Adrenal gland (tissue), 12 donors: ENCODE measurements around the gene CDC73. TPM values are rescaled to one million over a fixed set of nuclear protein-coding genes. Genes with fewer than 3 reads are reported as not detected.

Experiments used
- DNase-seq, 7 donors: peaks; one replicate each; pipeline ENCODE4 v3.0.0-alpha.2; 2019 to 2020
- H3K27ac ChIP-seq, 5 donors: fragments of 200-600 bp; sonication (generic) in 4 of 5; 1 replicate in 3 of 5; 2 replicates in 2 of 5; pipeline versions ENCODE4 v1.5.1 to v1.8.0; 2016 to 2020; ENCODE audit warnings: mild to moderate bottlenecking in 1 of 5
- H3K27me3 ChIP-seq: fragments of 200-600 bp; 2 replicates; pipeline ENCODE4 v1.8.0; 2021
- H3K36me3 ChIP-seq, 2 donors: fragments of 200-600 bp; replicated peaks in 1 of 2; 1 replicate in 1 of 2; 2 replicates in 1 of 2; pipeline versions ENCODE4 v1.5.1 to v1.8.0; 2018 to 2022
- H3K4me1 ChIP-seq, 2 donors: fragments of 200-600 bp; replicated peaks in 1 of 2; 1 replicate in 1 of 2; 2 replicates in 1 of 2; pipeline versions ENCODE4 v1.5.1 to v1.8.0; 2018 to 2021
- H3K4me3 ChIP-seq, 4 donors: fragments of 200-600 bp; sonication (generic) in 3 of 4; one replicate each; pipeline ENCODE4 v1.5.1; 2016 to 2018
- H3K9me3 ChIP-seq, 3 donors: fragments of 200-600 bp; sonication (generic) in 1 of 3; replicated peaks in 1 of 3; 1 replicate in 2 of 3; 2 replicates in 1 of 3; pipeline versions ENCODE4 v1.5.1 to v1.8.0; 2016 to 2021
- CTCF ChIP-seq, 6 experiments: fragments of 450-650 bp in 4 of 6; fragments of 200-600 bp in 2 of 6; sonication (generic) in 1 of 6; IDR thresholded peaks; 1 replicate in 5 of 6; 2 replicates in 1 of 6; pipeline versions ENCODE4 v1.5.1 to v1.8.0; 2016 to 2021; ENCODE audit warnings: antibody characterized with exemption in 6 of 6, mild to moderate bottlenecking in 2 of 6, moderate library complexity in 1 of 6
- POLR2A ChIP-seq, 2 donors: fragments of 450-650 bp; IDR thresholded peaks; one replicate each; pipeline ENCODE4 v1.6.1; 2017; ENCODE audit warnings: antibody characterized with exemption in 2 of 2, mild to moderate bottlenecking in 2 of 2, moderate library complexity in 1 of 2
- WGBS, 4 donors: extraction: QIAGEN DNeasy Blood & Tissue Kit in 2 of 4; methylation state at CpG; one replicate each; pipeline versions ENCODE4 v1.1.5 to v1.1.7; 2013 to 2017; 5-methylcytosine and 5-hydroxymethylcytosine counted together
- intact Hi-C, 2 donors: fragments of 100-400 bp; cut with DNase I; formaldehyde crosslinking; loops; one replicate each; pipeline versions ENCODE4 v1.14.1 to v1.15.0; 2022 to 2023
- polyA plus RNA-seq, 3 donors: library from polyadenylated mRNA; stranded (reverse); fragments of 200-250 nt in 2 of 3; fragments of 350-450 nt in 1 of 3; fragmentation: Illumina TruSeq in 1 of 3; extraction: RNeasy Lipid Tissue Mini Kit (QIAGEN cat#74804) in 1 of 3; gene quantifications; one replicate each; pipeline ENCODE4 v1.2.3, GENCODE V29; 2013 to 2014
- total RNA-seq, 9 donors: library from RNA; depleted of rRNA in 4 of 9; stranded (reverse); fragments of >200 nt in 4 of 9; fragments of 120-200 nt in 1 of 9; fragmentation: NEBNext Ultra II Directional in 1 of 9; extraction: Animal tissue kit (Norgen Biotek cat#: 25700) in 1 of 9; gene quantifications; one replicate each; pipeline versions ENCODE4 v1.1.0 to v1.2.4, GENCODE V29; 2013 to 2023
- donor health status: healthy with polysubstance abuse.
- donor health status: Bipolar disorder and iron deficiency.
- donor health status: DM: yes; HTN: yes; CAD: no.
- donor health status: DM: no; HTN: no; CAD: no.
- donor health status: DM: no; HTN: no; CAD: no.
- donor health status: DM: yes; HTN: yes; CAD: no.

Gene CDC73
- total and polyA plus RNA-seq, 12 donors, result 5.9 to 64.0 (median 36.1) TPM

- intact Hi-C loops, result no loop called here
- WGBS, 4 donors, result 53 to 67% (median 61%) methylated on average over 5 of the region's 5 CpGs
- DNase-seq, result no peak
- TF ChIP-seq CTCF (IDR thresholded peaks at IDR 0.05), result no peak
- no peak for TF ChIP-seq POLR2A (IDR thresholded peaks at IDR 0.05)
- peaks cover 8 to 30% of the 10 kb centered on the region in 2 donors for H3K4me1 ChIP-seq
- H3K9me3 ChIP-seq, result no peaks in the 10 kb centered on the region
- H3K27me3 ChIP-seq, result no peaks in the 10 kb centered on the region
- H3K4me3 ChIP-seq, result no peak overlapping the region
- H3K36me3 ChIP-seq, result peaks cover 0 to 42% of the 10 kb centered on the region in 2 donors
- H3K27ac ChIP-seq, result no peak overlapping the region
Observed at GRCh38 chr1:193144361-193144938, 22.6 kb downstream of the CDC73 start.

- no peak for DNase-seq
- Histone ChIP-seq H3K36me3 (peaks cover 0 to 39% of the 10 kb centered on the region in 2 donors), H3K4me3 (no peak overlapping the region), H3K27ac (no peak overlapping the region), H3K27me3 (no peaks in the 10 kb centered on the region), H3K9me3 (no peaks in the 10 kb centered on the region), H3K4me1 (peaks cover 8 to 26% of the 10 kb centered on the region in 2 donors)
- TF ChIP-seq CTCF (IDR thresholded peaks at IDR 0.05) (no peak), POLR2A (IDR thresholded peaks at IDR 0.05) (no peak)
- intact Hi-C loops, result no loop called here
- WGBS, 4 donors, result 90 to 97% (median 96%) methylated on average over 1 of the region's 1 CpG
Observed at GRCh38 chr1:193144999-193145398, 23.2 kb downstream of the CDC73 start.

DNA sequence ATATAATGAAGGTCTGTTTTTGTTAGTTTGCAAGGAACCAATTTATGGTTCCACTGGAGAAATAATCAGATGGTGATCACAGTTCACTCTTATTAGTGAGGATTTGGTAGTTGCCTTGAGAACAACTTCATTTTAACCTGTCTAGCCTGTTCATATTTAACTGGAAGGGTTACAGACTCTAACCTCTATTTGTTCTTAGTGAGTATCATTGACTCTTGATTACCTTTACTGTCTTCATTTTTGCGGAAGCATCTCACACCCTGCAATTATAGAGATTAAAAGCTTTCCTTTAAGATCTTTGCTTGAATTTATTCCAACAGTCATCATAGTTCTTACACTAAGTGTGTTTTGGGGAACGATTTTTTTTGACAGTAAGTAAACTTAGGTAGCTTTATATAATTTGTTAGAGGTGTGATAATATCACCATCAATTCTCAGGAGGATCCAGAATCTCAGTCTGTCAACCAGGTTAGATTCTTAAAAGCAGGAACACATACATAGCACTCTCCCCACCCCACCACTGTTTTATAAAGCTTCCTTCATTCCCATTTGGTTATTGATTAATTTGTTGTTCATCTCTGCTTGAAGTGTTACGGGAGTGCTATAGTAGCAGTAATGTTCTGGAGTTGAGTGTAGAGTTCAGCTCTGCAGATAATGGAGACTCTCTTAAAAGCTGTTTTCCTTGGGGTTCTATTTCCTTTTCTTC, 34.4 kb downstream of the CDC73 start:
- H3K4me1 ChIP-seq, result no peaks in the 10 kb centered on the region
- TF ChIP-seq POLR2A (IDR thresholded peaks at IDR 0.05), result no peak
- TF ChIP-seq CTCF (IDR thresholded peaks at IDR 0.05), result no peak
- no peak overlapping the region for H3K4me3 ChIP-seq
- intact Hi-C loops, result no loop called here
- DNase-seq, result no peak
- 88 to 95% (median 93%) methylated on average over 3 of the region's 3 CpGs for WGBS, 4 donors
- H3K36me3 ChIP-seq, result peaks cover 0 to 22% of the 10 kb centered on the region in 2 donors
- no peaks in the 10 kb centered on the region for H3K27me3 ChIP-seq
- no peak overlapping the region for H3K27ac ChIP-seq
- no peaks in the 10 kb centered on the region for H3K9me3 ChIP-seq

DNA sequence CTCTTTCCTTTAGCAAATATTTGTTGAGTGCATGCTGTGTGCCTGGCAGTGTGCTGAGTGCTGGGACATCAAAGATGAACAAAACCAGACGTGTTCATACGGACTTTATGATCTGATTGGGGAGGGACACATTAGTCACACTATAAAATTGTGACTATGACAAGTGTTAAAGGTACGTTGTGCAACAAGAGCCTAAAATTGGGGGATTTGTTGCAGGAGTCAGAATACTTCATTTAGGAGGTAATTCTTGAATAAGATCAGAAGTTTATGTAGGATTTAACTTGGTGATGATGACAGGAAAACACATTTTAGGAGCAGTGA, 35.0 kb downstream of the CDC73 start:
- 81 to 90% (median 84%) methylated on average over 3 of the region's 3 CpGs for WGBS, 4 donors
- H3K4me3 ChIP-seq, result no peak overlapping the region

More for the DNA sequence above, 35.0 kb downstream of the CDC73 start:
- Histone ChIP-seq H3K9me3 (no peaks in the 10 kb centered on the region), H3K27ac (no peak overlapping the region), H3K27me3 (no peaks in the 10 kb centered on the region), H3K36me3 (peaks cover 0 to 17% of the 10 kb centered on the region in 2 donors), H3K4me1 (no peaks in the 10 kb centered on the region)
- TF ChIP-seq CTCF (IDR thresholded peaks at IDR 0.05) (no peak), POLR2A (IDR thresholded peaks at IDR 0.05) (no peak)
- DNase-seq, result no peak
- intact Hi-C loops, result no loop called here
